ENCODE data around the gene ASB7.
"Not testable (repeated sequence)": the region's sequence is repeated elsewhere in the genome, so short reads cannot be mapped to it uniquely, and the experiment has no call there.

Gene ASB7, protein sequence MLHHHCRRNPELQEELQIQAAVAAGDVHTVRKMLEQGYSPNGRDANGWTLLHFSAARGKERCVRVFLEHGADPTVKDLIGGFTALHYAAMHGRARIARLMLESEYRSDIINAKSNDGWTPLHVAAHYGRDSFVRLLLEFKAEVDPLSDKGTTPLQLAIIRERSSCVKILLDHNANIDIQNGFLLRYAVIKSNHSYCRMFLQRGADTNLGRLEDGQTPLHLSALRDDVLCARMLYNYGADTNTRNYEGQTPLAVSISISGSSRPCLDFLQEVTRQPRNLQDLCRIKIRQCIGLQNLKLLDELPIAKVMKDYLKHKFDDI

DNA sequence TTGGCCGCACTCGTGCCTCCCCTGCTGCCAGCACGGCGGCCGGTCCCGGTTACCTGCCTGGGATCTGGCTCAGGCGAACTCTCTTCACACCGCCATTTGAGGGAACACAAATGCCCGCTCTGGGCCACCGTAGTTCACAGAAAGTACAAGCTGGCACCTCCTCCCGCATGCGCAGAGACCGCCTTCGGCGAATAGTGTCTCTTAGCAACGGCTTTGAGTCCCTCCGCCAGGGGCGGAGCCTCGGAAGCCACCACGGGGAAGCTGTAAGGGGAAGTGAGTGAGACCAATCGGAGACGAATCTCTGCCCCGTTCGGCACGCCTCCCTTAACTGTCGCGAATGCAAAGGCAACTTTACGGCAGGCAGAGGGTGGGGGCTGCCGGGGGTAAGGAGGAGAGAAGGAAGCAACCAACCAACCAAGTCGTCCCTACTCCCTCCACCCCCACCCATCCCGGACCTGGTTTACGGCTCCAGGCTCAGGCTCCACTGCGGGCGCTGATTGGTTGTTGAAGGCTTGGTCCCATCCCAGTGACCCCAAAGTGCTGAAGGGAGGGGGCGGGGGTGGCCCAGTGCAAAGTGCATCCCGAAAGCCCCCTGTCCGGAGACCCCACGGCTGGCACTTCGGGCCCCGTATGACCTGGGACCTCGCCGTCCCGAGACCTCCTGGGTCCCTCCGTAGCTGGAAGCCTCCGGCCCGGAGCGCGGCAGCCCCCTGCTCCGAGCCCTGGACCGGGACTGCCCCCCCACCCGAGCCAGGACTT lies at the start of gene ASB7, which contains the start of gene LINS1:
Gene ASB7 (plus strand): TSS at position 526 of the 759 bp plus-strand sequence. CDS start 9,628 bp downstream, outside the sequence.
Gene LINS1 (minus strand): TSS at position 121 of the 759 bp plus-strand sequence. CDS start 21,342 bp downstream, outside the sequence.
- DNase-seq: peak; percentile 99

- no peak for DNase-seq
These were observed 48.9 kb upstream of the ASB7 start for GRCh38 chr15:100553468-100553867.

GRCh38 chr15:100558771-100559254 lies 43.6 kb upstream of the ASB7 start:
- DNase-seq: no peak

GRCh38 chr15:100559330-100559729 lies 43.1 kb upstream of the ASB7 start:
- DNase-seq: no peak

GRCh38 chr15:100560323-100560722 lies 42.1 kb upstream of the ASB7 start:
- no peak for DNase-seq

- no peak for DNase-seq
These were observed 36.8 kb upstream of the ASB7 start for GRCh38 chr15:100565591-100565990.

DNA sequence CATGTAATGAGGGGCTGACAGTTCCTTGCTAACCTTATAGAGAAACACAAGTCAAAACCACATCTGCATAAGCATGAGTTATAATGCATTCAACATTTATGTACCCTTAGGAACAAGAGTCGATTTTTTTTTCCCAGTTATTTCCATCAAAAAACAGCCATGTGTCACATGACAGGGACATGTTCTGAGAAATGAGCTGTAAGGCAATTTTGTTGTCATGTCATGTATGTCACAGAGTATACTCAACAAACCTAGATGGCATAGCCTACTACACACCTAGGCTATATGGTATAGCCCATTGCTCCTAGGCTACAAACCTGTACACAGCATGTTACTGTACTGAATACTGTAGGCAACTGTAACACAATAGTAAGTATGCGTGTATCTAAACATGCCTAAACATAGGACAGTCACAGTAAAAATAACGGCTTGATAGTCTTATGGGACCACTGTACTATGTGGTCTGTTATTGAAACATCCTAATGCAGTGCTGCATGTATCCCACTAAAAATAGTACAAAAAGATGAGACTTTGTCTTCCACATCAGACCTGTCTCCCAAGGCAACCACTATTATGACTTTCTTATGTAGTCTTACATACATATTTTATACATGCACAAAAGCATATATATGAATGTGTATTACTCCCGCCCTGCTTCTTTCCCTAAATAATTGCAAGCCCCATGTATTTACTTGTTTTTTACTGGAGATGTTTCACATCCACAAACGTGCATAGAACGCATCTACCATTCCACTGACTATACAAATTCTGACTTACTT lies 35.4 kb upstream of the ASB7 start:
- DNase-seq: no peak

DNA sequence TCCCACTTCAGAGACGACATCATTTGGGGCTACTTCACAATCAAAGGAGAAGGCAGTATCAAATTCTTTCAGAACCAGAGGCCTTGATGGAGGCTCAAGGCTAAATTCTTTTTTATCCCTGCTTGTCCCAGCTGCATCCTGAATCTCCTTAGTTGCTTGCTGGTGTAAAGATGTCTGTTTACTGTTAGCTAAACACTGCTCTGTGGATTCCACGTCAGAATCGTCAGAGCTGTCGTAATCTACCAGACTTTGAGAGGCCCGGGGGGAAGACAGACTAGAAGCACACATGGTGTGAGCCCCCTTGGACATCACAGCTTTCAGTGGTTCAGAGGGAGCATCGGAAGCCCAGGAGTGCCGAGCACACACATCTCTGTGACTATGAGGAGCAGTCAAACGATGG lies 33.0 kb upstream of the ASB7 start:
- DNase-seq: no peak

- DNase-seq: no peak
These were observed 32.1 kb upstream of the ASB7 start for GRCh38 chr15:100570275-100570674.

- no peak for DNase-seq
These were observed 31.6 kb upstream of the ASB7 start for GRCh38 chr15:100570735-100571313.

DNA sequence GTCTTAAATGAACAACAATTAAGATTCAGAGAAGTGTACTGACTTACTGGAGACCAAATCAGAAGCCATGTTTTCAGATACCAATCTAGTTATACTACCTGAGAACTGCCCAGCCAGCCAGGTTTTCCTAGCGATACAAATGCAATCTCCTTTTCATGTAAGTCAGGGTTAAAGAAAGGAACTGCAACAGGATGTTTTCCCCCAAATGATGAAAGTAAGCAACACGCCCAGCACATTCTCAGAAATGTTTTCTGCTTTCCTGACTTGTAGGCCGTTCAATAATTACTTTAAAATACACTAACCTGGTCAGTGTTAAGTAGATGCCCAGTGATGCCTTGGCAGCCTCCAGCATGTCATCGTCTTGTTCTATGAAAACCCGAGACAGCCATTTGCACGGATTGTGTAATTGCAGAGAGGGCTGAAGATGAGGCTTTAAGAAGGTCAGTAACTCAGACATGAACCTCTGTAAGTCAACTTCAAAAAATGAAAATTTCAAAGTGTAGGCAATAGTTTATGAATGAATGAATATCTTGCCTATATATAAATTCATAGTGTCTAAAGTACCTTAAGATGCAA lies 30.7 kb upstream of the ASB7 start:
- DNase-seq: no peak

DNA sequence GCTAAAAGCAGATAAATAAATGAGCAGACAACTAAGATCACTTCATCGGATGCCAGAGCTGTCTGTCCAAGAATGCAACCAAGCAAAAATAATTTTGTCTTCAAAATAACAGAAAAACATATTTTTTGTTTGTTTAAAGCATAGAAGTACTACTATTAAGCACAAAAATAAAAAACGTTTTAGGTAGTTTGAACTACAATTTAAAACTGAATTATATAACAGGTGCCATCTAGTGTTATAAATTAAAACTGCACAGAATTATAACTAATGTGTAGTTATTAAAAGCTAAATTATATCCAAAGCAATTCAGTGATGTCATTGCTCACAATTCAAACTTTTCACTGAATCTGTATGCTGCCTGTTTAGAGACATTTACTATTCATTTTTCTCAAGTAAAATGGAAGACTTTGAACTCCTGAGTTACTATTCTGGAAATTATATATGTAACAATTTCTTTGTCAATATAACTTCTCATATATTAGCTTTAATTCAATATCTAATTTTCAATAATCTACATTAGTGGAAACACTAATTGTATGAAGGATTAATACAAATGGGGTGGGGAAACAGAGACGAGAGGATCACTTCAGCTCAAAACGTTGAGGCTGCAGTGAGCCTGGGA lies 29.9 kb upstream of the ASB7 start:
- no peak for DNase-seq

GRCh38 chr15:100573526-100573925 lies 28.9 kb upstream of the ASB7 start:
- no peak for DNase-seq

- DNase-seq: no peak
These were observed 22.0 kb upstream of the ASB7 start for GRCh38 chr15:100580414-100580813.

DNA sequence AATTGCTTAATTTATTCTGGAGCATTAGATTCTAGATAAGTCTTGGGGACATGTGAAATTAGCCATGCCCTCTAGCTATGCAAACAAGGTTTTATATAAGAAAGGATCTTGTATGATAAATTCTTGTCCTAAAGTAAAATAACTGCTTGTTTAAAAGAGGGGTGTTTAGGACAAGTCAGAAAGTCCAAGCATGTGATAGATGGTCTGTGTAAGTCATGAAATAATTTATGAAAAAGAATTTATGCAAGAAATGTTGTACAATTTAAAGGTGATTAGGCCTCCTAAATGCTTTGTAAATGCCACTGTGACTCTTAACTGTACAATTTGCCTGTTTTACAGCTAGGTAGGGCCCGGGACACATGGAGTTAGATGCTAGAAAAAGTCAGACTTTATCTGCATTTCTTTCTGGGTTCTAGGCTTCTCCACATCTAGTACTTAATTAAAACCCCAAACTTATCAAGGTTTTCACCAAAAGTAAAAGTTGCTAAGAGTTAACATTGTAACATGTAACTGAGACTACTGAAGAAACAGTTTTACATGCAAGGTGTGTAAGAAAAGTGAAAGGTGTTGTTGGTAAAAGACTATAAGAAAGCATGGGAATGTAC lies 13.6 kb upstream of the ASB7 start:
- no peak for DNase-seq

GRCh38 chr15:100591163-100591562 lies 11.2 kb upstream of the ASB7 start:
- not testable (repeated sequence) for DNase-seq

DNA sequence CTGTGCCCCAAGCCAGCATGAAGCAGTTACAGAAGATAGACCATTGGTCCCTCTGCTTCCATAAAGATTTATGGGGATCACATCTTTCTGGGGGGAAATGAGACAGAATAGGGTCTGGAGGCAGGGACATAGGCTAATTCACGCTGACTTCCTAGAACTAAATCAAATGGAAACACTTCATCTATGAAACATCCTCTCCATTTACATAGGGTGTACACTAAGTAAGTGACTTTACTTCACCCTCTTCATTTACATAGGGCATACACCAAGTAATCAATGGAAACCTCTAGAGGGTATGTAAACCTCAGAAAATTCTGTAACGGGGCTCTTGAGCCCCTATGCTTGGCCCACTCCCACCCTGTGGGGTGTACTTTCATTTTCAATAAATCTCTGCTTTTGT lies 10.6 kb upstream of the ASB7 start:
- DNase-seq: no peak

DNA sequence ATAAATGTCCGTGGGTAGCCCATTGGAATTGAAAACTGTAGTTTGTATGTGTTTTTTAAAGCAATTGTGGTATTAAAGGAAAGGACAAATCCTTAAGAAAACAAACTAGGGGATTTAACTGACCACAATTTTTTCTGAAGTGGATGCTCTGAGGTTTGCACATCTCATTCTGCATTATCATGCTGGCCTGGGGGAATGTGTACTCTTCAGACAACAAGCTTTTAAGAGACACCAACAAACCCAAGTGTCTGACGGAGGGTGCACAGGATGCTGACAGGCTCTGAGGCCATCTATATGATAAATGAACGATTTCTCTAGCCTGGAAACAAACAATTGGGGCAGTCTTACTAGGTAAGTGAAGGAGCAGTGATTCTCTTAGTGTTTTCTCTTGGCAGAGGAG lies 9.5 kb upstream of the ASB7 start:
- DNase-seq: no peak

- DNase-seq: no peak
These were observed 9.0 kb upstream of the ASB7 start for GRCh38 chr15:100593431-100593830.

DNA sequence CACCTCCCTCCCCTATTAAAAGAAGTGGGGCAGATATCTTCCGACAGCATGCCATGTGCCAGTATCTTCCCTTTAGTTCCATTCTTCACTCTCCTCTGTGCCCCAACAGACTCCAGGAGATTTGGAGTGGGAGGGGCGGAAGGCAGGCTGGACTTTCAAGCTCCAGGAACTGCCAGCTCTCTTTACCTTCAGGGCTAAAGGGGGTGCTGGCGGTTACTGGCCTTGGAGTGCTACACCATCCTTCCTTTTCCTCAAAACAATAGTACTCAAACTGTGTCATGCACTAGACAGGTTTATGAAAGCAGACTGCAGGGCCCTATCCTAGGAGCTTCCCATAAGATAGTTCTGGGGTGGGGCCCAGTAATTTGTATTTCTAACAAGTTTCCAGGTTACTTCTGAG lies 6.4 kb upstream of the ASB7 start:
- no peak for DNase-seq

GRCh38 chr15:100596792-100597191 lies 5.6 kb upstream of the ASB7 start:
- no peak for DNase-seq

DNA sequence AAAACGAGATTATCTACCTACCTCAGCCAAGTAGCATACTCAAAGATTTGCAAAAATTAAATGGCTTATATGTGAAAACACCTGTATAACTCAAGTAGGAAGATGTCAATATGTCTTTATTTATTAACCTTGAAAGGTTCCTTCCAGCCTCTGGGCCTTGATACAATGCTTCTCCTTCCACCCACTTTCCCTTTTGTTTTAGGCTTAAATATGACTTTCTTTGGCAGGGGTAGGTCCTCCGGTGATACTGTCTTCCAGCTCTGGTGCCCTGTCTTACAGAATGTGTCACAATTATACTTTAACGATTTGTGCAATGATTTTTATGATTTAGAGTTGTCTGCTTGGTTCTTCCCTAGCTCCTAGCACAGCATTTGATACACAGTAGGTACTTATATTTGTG lies 4.5 kb upstream of the ASB7 start:
- no peak for DNase-seq

All from NCI-H345 (cell line).